ENCODE results near the gene HCK.

HCK gene

GRCh38 chr20:32052090-32052777, at the start of gene HCK:
Gene HCK (plus strand): TSS chr20:32052242.
- DNase-seq, result no peak

- no peak for DNase-seq
Measured at GRCh38 chr20:32003325-32003724, 48.7 kb upstream of the HCK start.

GRCh38 chr20:32004963-32005362, 47.1 kb upstream of the HCK start:
- no peak for DNase-seq

DNA sequence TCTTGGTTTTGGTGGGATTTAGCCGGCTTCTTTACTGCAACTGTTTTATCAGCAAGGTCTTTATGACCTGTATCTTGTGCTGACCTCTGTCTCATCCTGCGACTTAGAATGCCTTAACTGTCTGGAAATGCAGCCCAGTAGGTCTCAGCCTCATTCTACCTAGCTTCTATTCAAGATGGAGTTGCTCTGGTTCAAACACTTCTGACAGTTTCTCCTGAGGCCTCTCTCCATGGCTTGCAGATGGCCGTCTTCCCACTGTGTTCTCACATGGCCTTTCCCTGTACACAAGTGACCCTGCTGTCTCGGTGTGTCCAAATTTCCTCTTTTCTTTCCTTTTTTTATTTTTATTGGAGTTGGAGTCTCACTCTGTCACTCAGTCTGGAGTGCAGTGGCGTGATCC, 46.0 kb upstream of the HCK start:
- no peak for DNase-seq

- no peak for DNase-seq
Measured at GRCh38 chr20:32006841-32007786, 44.9 kb upstream of the HCK start.

- no peak for DNase-seq
Measured at GRCh38 chr20:32007787-32008616, 44.0 kb upstream of the HCK start.

- no peak for DNase-seq
Measured at GRCh38 chr20:32009564-32009963, 42.5 kb upstream of the HCK start.

- DNase-seq, result no peak
Measured at GRCh38 chr20:32010101-32010500, 41.9 kb upstream of the HCK start, which contains the start of gene CCM2L. Gene CCM2L (plus strand): TSS chr20:32010438. CDS start chr20:32010455, 17 bp downstream.

GRCh38 chr20:32010666-32011065, 41.4 kb upstream of the HCK start:
- no peak for DNase-seq

DNA sequence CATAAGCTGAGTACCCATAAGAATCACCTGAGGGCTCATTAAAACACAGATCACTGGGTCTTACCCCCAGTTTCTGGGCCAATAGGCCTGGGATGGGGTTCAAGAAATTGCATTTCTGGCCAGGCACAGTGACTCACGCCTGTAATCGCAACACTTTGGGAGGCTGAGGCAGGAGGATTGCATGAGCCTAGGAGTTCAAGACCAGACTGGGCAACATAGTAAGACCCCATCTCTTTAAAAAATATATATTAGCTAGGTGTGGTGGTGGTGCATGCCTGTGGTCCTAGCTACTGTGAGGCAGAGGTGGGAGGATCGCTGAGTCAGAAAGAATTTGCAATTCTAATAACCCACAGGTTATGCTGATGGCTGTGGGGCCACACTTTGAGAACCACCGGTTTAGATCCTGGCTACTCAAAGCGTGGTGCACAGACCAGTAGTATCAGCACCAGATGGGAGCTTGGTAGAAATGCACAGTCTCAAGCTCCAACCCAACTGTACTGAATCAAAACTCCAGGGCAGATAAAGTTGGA, 39.8 kb upstream of the HCK start:
- DNase-seq, result no peak

- no peak for DNase-seq
Measured at GRCh38 chr20:32013326-32013725, 38.7 kb upstream of the HCK start.

GRCh38 chr20:32017711-32018251, 34.3 kb upstream of the HCK start:
- peak; percentile 91 for DNase-seq

DNA sequence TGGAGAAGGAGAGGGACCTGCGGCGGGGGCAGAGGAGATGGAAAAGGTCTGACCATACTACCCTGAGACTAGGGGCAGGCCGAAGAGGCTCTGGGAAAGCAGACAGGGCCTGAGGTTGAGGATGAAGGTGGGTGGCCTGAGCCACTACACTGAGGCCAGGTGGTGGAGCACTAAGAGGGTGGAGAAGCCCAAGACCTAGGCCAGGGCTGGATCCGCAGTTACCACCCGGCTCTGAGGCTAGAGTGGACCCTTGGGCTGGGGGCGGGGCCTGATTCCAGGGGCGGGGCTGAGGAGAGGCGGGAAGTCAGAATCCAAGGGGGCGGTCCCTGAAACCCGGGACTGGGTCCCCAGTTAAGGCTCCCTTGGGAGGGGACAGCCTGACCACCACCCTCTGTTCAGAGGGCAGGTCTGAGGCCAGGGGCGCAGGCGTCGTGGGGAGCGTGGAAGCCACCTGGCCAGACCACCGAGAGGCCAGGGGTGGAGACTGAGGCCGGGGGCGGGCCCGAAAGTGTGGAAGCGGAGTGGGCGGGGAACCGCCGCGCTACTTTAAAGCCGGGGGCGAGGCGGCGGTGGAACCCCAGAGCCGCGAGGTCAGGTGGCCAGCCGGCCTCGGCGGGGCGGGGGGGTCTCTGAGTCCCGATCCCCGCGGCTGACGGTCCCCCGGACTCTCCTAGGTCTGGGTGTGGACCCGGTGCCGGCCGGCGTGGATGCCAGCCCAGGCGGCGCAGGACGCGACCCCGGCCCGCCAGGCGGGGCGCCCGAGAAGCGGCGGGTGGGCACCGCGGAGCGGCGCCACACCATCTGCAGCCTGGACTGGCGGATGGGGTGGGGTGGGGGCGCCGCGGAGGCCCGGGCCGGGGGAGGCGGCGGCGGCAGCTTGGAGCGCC, 33.5 kb upstream of the HCK start:
- DNase-seq, result peak; percentile 85

- DNase-seq, result no peak
Measured at GRCh38 chr20:32019156-32019510, 32.9 kb upstream of the HCK start.

- DNase-seq, result no peak
Measured at GRCh38 chr20:32019563-32020463, 32.2 kb upstream of the HCK start.

DNA sequence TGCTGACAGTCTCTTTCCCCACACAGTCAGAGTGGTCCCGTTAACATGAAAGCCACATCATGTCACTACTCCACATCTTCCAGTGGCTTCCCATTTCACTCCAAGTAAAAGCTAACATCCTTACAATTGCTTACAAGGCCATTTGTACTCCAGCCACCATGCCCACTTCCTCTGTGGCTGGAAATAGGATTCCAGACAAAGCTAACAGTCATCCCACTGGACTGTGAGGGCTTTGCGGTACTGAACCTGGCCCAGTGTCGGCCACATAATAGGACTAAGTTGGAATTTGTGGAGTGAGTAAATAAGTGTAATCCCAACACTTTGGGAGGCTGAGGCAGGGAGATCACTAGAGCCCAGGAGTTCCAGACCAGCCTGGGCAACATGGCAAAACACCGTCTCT, 31.0 kb upstream of the HCK start:
- DNase-seq, result no peak

GRCh38 chr20:32024683-32025295, 27.3 kb upstream of the HCK start:
- DNase-seq, result peak; percentile 56

DNA sequence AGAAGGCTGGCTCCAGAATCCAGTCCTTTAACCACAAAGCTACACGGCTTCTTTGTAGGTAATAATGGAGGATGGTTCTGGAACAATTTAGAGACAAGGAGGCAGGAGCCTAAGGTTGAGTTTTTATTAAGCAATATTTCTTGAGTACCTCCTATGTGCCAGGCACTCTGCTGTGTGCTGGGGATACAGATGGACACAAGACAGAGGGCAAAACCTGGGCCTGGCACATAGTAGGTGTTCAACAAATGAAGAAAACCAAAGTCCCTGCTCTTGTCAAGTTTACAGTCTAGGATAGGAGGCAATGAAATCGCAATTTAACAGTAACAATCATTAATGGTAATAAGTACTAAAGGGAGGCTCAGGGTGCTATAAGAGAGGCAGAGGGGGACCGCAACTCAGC, 24.4 kb upstream of the HCK start:
- DNase-seq, result no peak

- DNase-seq, result no peak
Measured at GRCh38 chr20:32028647-32029372, 23.2 kb upstream of the HCK start.
